Measurements from ENCODE around the gene MRPL55. TPM values are rescaled to one million over a fixed set of nuclear protein-coding genes. Genes with fewer than 3 reads are reported as not detected.

Gene MRPL55
- total RNA-seq, 1 donor from 2014 or later, result 90.3 TPM

DNA sequence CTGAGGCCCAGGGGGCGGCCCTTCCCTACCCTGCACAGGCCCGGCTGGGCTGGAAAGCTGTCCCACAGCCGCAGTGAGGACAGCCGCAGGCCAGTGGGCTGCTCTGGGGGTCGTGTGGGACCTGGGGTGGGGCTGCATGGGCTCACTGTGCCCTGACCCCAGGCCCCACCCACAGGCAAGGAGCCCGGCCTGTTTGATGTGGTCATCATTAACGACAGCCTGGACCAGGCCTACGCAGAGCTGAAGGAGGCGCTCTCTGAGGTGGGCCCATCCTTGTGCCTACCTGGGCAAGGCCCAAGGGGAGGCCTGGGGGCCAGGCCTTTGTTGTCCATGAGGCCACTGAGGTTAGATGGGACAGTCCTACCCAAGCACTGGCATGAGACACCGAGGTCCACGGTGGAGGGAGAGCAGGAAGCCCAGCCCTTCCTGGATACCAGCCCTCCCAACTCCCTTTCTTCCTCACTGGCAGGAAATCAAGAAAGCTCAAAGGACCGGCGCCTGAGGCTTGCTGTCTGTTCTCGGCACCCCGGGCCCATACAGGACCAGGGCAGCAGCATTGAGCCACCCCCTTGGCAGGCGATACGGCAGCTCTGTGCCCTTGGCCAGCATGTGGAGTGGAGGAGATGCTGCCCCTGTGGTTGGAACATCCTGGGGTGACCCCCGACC, 39.2 kb upstream of the MRPL55 start:
- no peak for DNase-seq (ENCODE audit: extremely low read depth, low read depth, low spot score)

DNA sequence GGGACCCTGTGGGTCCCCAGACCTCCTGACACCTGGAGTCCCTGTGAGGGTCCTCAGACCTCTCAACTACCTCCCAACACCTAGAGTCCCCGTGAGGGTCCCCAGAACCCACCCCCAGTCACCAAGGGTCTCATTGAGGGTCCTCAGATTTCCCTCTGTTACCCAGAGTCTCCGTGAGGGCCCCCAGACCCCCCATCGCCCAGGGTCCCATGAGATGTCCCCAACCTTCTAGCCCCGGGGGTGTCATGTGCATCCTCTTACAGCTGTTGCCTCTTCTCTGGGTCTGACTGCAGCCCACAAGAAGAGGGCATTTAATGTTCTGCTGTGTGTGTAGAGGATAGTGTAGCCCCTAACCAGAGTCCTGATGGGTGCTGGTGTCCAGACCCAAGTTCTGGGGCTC, 38.7 kb upstream of the MRPL55 start:
- no peak for DNase-seq (ENCODE audit: extremely low read depth, low read depth, low spot score)

DNA sequence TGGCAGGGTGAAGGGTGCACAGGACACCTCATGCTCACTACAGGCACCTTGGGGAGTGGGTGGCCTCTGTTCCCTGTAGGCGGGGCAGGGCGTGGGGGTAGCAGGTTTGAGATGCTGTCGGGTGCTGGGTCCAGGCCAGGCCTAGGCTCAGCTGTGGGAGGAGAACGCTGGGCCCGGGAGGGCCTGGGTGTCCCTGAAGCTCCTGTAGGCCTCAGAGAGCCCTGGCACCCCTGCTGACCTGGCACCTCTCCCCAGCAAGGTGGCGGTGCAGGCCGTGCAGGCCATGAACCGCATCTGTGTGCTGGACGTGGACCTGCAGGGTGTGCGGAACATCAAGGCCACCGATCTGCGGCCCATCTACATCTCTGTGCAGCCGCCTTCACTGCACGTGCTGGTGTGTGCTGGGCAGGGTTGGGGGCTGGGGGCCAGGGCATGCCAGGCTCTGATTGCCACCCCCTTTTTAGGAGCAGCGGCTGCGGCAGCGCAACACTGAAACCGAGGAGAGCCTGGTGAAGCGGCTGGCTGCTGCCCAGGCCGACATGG, 38.1 kb upstream of the MRPL55 start:
- DNase-seq (ENCODE audit: extremely low read depth, low read depth, low spot score), result no peak

DNA sequence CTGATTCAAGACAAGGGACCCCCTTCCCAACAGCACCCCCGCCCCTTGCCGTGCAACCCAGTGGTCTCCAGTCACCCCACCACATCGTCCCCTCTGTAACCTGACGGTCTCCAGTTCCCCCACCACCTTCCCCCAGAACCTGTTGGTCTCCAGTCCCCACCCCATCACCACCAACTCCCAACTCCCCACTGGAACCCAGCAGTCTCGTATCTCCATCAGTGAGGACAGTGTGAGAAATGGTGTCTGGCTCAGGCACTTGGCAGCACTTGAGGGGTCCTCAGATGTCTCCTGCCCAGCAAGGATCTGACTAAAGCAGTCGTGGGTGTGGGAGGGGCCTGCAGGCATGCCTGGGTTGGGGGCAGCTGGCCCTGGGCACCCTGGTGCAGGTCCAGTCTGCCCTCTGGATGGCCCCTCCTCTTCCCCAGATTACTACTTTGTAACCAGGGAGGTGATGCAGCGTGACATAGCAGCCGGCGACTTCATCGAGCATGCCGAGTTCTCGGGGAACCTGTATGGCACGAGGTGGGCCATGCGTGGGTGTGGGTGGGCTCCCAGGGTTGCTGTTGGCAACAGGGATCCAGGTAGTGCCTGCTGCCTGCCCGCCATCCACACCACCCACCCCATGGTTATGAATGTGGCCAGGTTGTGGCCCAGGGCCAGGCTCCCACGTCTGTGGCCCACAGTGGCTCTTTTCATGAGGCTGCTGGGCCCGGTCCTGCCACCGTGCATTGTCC, 37.5 kb upstream of the MRPL55 start:
- no peak for DNase-seq (ENCODE audit: extremely low read depth, low read depth, low spot score)

DNA sequence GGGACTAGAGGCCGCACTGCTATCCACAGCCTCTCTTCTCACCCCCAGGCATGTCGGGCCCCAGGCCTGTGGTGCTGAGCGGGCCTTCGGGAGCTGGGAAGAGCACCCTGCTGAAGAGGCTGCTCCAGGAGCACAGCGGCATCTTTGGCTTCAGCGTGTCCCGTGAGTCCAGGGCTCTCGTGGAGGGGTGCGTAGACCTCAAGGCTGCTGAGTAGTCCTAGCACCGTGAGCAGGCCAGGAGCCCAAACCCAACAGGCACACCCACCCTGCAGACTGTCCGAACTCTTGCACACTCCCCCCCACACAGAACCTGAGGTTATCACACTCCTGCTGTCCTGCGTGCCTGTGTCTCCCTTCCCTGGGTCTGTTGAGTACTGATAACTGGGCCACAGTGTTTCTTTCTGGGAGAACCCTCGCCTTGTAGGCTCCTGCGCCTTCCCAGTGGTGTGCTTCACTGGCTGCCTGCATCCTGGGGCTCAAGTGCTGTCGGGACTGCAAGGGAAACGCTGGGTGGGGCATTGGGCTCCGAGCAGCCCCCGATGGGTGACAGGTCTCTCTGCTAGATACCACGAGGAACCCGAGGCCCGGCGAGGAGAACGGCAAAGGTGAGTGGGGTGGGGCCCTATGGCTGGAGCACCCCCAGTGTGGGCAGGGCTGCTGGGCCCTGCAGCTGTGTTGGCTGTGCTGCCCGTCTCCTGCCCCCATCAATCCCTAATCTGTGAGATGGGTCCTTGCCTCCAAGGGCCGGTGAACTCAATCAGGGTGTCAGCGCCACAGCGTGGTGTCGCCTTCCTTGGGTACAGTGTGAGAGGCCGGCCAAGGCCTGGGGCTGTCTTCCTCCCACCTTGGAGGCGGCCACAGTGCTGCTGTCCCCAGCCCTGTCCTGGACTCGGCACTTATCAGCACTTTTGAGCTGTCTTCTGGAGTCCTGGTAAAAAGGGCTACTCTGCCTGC, 36.6 kb upstream of the MRPL55 start:
- no peak for DNase-seq (ENCODE audit: extremely low read depth, low read depth, low spot score)

DNA sequence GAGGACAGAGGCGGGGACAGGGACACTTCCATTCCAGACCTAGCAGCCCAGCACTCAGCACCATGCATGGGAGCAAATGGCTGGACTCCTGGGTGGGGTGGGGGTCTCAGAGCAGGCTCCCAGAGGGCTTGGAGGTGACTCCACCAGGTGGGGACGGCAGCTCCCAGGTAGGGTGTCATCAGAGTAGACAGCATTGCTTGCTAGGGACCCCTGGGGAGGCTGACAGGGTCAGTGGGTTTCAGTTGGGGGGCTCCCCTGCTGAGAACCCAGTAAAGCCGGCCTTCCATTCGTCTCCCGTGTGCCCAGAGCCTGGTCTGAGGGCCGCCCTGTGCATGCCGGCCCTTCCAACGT, 35.9 kb upstream of the MRPL55 start:
- no peak for DNase-seq (ENCODE audit: extremely low read depth, low read depth, low spot score)

DNA sequence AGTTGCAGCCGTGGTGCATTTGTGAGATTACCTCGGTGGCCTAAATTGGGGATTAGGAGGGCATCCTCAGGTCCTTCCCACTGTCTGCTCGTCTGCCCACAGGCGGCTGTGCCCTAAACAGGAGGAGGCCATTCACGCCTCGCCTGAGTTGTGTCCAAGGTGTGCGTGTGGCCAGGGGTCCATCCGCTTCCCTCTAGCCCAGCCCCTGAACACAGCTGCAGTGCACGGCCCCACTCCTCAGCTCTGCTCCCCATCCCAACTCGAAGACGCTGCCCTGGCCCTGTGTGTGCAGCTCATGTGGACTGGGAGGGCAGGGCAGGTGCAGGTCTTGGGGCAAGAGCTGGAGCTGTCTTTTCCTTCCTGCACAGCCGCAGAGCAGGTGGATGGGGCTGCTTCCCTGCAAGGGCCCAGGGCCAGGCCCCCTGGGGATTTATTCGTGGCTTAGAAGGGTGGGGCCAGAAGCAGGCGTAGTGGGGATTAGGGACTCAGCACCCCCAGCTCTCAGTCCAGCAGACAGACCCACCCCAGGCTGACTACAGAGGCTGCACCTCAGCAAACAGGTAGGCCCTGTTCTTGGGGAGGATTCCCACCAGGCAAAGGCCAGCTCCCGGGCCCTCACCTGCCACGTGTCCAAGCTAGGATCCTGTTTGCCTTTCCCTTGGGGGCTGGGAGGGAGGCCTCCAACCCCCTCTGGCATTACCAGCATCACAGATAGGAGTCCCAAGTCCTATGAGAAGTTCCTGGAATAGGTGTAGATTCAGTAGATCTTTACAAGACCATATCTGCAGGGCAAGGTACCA, 35.3 kb upstream of the MRPL55 start:
- no peak for DNase-seq (ENCODE audit: extremely low read depth, low read depth, low spot score)

DNA sequence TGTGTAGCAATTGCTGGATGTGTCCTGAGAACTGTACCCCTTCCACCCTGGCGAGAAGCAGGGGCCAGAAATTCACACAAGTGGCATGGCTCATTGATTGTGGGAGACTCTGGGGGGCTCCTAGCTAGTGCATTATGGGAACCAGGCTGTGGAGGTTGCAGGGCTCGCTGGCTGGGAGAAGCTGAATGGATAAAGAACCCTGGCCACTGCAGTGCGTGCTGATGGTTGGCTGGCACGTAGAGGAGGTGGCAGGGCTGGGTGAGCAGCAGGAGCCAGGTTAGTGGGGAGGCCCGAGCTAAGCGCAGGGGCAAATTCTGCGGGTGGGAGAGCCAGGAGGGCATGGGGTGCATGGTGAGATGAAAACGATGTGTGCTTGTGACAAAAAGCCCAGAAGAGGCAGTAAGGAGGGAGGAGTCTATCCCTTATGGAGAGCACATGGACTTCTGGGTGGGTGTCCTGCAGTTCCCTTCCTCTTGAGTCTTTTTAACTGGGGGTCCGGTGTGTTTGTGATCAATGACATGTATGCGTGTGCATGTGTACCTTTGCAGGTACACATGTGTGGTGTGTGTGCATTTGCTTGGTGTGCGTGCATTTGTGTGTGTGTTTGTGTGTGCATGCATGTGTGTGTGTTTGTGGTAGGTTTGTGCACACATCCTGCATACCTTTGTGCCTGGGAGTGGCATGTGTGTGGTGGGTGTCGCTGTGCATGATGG, 34.5 kb upstream of the MRPL55 start:
- no peak for DNase-seq (ENCODE audit: extremely low read depth, low read depth, low spot score)

DNA sequence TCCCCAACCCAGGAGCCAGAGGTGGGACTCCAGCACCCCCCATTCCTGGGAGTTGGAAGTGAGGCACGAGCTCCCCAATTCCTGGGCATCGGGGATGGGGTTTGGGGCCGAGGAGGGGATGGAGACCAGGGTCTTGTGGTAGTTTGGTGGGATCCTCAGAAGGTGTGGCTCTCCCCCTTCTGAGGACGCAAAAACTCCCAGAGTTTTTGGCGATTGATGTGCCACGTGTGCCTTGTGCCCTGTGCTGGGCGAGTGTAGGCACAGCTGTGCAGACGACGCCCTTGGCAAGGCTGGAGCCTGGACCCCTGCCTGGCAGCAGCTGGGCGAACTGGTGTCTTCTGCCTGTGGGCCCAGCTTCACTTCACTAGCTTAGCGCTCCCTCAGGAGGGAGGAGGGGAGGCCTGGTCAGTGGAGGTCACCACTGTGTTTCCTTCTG, 33.6 kb upstream of the MRPL55 start:
- DNase-seq (ENCODE audit: extremely low read depth, low read depth, low spot score), result no peak

DNA sequence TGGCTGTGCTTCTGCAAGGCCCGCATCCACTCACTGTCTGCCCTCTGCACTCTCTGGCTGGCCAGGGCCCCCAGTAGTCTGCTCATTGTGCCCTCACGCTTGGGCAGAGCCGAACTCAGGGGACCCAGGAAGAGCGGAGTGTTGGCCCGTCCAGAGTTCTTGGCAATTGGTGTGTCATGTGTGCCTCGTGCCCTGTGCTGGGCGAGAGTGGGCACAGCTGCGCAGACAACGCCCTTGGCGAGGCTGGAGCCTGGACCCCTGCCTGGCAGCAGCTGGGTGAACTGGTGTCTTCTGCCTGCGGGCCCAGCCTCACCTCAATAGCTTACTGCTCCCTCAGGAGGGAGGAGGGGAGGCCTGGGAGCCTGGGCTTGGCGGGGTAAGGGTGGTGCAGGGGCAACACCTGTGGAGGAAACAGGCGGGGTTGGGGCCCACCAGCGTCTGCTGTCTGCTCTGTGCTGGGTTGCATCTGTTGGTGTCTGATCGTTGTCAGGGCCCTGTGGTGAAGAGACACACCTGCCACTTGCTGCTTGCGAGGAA, 33.1 kb upstream of the MRPL55 start:
- DNase-seq (ENCODE audit: extremely low read depth, low read depth, low spot score), result no peak

DNA sequence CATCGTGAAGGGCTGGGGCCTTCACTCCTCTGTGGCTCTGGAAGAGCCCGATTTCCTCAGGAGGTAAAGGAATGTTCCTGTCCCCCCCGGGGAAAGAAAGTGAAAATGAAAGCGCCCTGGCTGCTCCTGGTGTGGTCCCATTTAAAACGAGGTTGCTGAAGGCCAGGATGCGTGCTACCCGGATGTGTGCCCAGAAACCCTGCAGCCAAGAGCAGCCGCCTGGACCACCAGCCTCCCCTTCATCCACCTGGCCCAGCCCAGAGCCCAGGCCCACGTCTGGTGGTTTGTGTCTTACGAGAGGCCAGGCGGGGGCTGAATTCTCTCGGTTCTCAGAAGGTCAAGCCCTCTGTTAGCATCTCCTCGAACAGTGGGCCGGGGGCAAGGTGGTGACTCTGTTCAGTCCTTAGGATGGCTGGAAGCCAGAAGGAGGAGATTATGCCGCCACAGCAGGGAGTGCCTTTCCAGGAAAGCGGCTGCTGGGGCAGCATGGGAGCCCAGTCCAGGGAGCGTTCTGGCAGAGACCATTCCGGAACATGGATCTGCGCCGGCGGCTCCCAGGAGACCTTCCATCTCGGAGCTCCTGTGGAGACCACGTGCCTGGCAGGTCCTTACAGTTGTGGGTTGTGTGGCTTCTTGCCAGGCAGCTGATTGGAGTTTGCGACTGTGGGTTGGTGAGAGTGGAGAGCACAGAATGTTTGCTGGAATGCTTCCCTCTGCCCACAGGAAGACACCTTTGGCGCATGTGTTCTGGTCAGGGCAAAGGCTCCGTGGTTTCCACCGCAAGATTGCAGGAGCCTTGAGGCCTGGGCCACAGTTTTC, 32.3 kb upstream of the MRPL55 start:
- no peak for DNase-seq (ENCODE audit: extremely low read depth, low read depth, low spot score)

DNA sequence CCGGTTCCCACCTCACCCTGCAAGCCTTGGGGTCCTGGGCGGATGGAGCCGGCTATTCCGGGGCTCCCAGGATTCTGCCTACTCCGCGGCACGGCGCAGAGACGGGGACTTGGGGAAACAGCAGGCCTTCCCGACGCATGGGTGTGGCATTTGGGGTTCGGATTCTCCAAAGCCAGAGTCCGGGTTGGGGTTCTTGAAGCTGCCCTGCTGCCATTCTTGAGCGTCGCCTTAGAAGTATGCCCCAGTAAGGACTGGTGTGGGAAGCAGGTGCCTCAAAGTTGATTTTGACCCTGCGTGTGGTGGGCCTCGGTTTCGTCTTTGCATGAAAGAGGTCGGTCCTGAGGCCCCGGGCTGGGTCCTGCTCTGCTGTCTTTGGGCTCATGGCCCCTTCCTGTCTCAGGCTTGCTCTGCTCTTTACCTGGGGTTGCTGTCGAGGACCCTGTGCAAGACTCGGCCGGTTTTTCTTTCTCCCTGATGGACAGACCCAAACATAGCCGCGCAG, 31.7 kb upstream of the MRPL55 start:
- no peak for DNase-seq (ENCODE audit: extremely low read depth, low read depth, low spot score)

DNA sequence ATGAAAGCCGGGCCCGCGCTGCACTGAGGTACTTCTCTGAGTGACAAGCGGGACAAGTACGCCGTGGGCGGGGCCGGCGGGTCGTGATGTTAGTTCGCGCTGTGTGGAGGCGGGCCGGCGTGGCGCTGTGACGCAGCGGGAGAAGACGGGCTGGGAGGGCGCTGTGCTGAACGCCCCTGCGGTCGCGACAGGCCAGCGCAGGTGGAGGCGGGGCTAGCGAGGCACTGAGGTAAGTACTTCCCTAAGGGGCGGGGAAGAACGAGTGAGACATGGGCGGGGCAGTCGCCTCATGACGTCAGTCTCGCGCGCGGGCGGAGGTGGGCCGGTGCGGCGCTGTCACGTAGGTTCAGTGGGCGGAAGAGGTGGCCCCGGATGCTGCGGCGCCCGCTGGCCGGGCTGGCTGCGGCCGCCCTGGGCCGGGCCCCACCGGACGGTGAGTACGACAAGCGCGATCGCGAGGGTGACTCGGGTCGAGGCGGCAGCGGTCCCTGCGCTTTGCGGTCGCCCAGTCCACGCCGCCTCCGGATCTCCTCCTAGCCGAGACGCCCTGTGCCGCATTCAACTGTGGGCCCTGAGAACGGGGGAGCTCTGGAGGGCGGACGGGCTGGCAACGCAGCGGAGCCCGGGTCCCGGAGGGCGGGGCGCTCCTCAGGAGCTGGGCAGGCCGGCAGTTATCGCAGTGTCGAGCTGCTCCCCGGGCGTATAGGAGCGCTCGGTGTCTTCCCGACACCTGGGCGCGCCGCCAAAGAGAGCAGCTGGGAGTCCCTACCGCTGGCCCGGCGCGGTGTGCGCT, 31.0 kb upstream of the MRPL55 start, which contains the start of gene GUK1:
Gene GUK1 (plus strand): TSS at position 349 of the 793 bp plus-strand sequence. CDS start 24 bp downstream, at position 373.
- DNase-seq (ENCODE audit: extremely low read depth, low read depth, low spot score), result peak; percentile 68

DNA sequence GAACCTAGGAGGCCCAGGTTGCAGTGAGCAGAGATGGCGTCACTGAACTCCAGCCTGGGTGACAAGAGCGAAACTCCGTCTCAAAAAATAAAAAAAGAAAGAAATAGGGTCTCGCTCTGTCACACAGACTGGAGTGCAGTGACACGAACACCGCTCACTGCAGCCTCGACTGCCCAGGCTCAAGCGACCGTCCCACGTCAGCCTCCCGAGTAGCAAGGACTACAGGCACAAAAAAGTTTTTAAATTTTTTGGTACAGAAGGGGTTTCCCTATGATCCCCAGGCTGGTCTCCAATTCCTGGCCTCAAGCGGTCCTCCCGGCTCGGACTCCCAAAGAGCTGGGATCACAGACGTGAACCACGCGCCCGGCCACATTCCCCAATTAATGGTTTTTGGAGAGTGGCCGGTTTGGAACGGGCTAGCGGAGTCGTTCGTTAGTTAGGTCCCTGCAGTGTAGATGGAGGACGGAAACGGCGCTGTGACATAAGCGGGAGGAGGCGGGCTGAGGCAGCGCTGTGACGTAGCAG, 30.4 kb upstream of the MRPL55 start:
- no peak for DNase-seq (ENCODE audit: extremely low read depth, low read depth, low spot score)

DNA sequence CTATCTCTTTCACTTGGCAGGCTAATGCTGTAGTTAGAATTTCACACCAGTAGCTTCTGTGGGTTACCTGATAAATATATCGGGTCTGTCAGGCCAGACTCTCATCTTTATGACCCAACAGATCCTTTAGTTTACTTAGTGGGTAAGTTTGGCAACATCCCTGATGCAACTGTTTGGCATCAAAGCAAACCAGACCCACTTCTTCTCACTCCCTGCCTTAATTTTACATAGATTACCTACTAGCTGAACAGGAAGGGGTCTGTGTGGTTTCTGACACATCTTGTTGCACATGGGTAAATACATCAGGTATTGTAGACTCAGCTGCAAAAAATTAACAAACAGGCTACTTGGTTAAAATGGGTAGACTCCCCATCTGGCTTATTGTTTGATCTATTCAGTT, 27.8 kb upstream of the MRPL55 start:
- no peak for DNase-seq (ENCODE audit: extremely low read depth, low read depth, low spot score)

DNA sequence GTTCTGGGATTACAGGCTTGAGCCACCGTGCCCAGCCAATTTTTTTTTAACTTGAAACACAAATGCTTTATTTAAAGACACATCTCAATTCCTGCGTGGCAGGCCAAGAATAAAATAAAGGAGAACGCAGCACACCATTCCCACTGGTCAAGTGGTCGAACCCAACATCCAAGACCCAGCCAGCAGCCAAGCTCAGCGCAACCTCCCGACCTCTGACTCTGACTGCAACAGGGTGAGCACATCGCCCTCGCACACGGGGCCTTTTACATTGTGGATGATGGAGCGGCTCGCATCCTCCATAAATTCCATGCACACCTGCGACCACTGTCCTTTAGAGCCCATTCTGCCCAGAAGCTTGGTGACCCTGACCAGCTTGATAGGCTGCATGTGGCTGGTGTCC, 25.5 kb upstream of the MRPL55 start:
- DNase-seq (ENCODE audit: extremely low read depth, low read depth, low spot score), result no peak

DNA sequence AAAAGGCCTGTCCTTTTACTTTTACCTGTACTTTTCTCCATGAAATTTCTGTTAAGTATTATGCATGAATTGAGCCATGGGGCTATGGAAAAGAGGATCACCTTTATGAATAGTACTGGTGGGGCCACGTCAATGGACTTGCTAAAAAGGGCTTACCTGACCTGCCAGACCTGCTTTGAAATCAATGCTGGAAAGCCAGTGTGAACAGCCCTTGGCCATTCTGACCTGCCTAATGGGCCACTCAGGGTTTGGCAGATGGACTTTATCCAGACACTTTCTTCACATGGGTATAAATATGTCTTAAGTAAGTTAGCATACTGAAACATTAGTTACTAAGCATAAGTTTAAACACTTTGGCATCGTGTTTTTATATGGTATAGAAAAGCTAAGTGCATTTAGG, 22.7 kb upstream of the MRPL55 start:
- DNase-seq (ENCODE audit: extremely low read depth, low read depth, low spot score), result no peak
